HL-60 (cell line): ENCODE data around the gene INSRR.

Source experiments
- DNase-seq, 2 experiments: peaks; one replicate each; pipeline ENCODE4 v3.0.0-alpha.2; 2010 to 2020; ENCODE audit warnings: low read depth in 1 of 2, low spot score in 1 of 2
- H3K27ac ChIP-seq: fragments of 250-450 bp; sonication (Bioruptor Pico); replicated peaks from 2 replicates; pipeline ENCODE4 v1.5.1; 2020; ENCODE audit warnings: mild to moderate bottlenecking, moderate library complexity
- H3K27me3 ChIP-seq: fragments of 250-450 bp; sonication (Bioruptor Pico); 2 replicates; pipeline ENCODE4 v1.5.1; 2021; ENCODE audit warnings: mild to moderate bottlenecking, moderate library complexity; ENCODE audit not compliant: insufficient read depth, poor library complexity, severe bottlenecking
- H3K4me3 ChIP-seq: replicated peaks from 2 replicates; pipeline ENCODE4 v1.5.1; 2011; ENCODE audit warnings: mild to moderate bottlenecking, control low read depth, low read length; ENCODE audit not compliant: insufficient read depth
- GABPA ChIP-seq: IDR thresholded peaks from 2 replicates; pipeline ENCODE4 v1.6.1; 2012; ENCODE audit warnings: low read depth
- POLR2AphosphoS5 ChIP-seq: IDR thresholded peaks from 2 replicates; pipeline ENCODE4 v1.6.1; 2012; ENCODE audit warnings: low read depth
- SPI1 ChIP-seq: IDR thresholded peaks from 2 replicates; pipeline ENCODE4 v1.6.1; 2012; ENCODE audit warnings: low read depth, mild to moderate bottlenecking, borderline replicate concordance
- TF ChIP-seq, protein P1 (sequence below): IDR thresholded peaks from 2 replicates; pipeline ENCODE4 v1.6.1; 2012; ENCODE audit warnings: low read depth; ENCODE audit not compliant: insufficient replicate concordance
- TF ChIP-seq, protein P2 (sequence below): IDR thresholded peaks from one replicate; pipeline ENCODE4 v1.5.1; 2011; ENCODE audit warnings: low read length, control low read depth, inconsistent platforms; ENCODE audit not compliant: insufficient read depth

INSRR gene

DNA sequence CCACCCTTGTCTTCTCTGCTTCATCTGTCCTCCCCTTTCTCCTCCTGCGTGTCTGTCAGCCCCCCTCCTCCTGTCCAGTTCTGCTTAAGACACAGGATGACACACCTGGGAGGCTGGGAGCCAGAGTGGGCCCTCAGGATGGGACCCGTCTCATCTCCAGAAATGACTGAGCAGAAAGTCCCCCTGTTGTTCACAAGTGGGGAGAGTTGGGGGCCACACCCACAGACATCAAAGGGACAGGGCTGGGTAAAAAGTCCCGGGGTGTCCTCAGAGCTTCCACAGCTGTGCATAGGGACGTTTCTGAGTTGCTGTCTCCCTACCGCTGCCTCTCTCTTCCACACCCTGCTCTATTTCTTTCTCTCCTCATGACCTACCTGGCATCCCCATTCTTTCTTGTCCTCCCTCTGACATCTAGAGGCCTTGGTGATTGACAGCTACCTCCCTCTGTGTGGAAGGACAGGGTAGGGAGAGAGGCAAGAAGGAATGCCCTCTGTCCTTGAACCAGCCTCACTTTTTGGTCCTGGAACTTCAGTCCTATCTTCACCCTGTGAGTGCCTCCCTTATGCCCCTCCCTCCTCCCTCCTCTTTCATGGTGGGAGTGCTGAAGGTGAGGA lies 22.8 kb downstream of the INSRR start:
- no peak overlapping the region for H3K27ac ChIP-seq
- DNase-seq, result no peak
- TF ChIP-seq GABPA, result no peak
- no peak for TF ChIP-seq SPI1
- TF ChIP-seq, protein P1, sequence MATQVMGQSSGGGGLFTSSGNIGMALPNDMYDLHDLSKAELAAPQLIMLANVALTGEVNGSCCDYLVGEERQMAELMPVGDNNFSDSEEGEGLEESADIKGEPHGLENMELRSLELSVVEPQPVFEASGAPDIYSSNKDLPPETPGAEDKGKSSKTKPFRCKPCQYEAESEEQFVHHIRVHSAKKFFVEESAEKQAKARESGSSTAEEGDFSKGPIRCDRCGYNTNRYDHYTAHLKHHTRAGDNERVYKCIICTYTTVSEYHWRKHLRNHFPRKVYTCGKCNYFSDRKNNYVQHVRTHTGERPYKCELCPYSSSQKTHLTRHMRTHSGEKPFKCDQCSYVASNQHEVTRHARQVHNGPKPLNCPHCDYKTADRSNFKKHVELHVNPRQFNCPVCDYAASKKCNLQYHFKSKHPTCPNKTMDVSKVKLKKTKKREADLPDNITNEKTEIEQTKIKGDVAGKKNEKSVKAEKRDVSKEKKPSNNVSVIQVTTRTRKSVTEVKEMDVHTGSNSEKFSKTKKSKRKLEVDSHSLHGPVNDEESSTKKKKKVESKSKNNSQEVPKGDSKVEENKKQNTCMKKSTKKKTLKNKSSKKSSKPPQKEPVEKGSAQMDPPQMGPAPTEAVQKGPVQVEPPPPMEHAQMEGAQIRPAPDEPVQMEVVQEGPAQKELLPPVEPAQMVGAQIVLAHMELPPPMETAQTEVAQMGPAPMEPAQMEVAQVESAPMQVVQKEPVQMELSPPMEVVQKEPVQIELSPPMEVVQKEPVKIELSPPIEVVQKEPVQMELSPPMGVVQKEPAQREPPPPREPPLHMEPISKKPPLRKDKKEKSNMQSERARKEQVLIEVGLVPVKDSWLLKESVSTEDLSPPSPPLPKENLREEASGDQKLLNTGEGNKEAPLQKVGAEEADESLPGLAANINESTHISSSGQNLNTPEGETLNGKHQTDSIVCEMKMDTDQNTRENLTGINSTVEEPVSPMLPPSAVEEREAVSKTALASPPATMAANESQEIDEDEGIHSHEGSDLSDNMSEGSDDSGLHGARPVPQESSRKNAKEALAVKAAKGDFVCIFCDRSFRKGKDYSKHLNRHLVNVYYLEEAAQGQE, result no peak
- TF ChIP-seq, protein P2, sequence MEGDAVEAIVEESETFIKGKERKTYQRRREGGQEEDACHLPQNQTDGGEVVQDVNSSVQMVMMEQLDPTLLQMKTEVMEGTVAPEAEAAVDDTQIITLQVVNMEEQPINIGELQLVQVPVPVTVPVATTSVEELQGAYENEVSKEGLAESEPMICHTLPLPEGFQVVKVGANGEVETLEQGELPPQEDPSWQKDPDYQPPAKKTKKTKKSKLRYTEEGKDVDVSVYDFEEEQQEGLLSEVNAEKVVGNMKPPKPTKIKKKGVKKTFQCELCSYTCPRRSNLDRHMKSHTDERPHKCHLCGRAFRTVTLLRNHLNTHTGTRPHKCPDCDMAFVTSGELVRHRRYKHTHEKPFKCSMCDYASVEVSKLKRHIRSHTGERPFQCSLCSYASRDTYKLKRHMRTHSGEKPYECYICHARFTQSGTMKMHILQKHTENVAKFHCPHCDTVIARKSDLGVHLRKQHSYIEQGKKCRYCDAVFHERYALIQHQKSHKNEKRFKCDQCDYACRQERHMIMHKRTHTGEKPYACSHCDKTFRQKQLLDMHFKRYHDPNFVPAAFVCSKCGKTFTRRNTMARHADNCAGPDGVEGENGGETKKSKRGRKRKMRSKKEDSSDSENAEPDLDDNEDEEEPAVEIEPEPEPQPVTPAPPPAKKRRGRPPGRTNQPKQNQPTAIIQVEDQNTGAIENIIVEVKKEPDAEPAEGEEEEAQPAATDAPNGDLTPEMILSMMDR, result no peak
- TF ChIP-seq POLR2AphosphoS5, result no peak
- peaks cover 25% of the 10 kb centered on the region for H3K27me3 ChIP-seq
- H3K4me3 ChIP-seq, result no peak overlapping the region

DNA sequence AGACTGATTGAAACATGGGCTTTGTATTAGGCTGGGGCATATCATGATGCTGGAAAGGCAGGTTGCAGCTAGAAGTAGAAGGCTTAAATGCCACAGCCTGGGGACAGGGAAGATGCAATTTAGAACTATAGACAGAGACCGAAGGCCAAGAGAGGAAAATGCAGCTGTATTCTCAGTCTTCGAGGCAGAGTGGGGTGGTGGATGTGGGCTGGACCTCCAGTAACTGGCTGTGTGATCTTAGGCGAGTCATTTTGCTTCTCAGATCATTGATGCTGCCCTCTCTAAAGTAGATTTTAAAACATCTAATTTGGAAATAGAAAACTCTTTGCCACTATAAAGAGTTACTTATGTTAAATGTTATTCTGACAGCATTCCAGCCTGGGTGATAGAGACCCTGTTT lies 24.6 kb downstream of the INSRR start:
- Histone ChIP-seq H3K27me3 (peaks cover 23% of the 10 kb centered on the region), H3K27ac (no peak overlapping the region), H3K4me3 (no peak overlapping the region)
- TF ChIP-seq, protein P1, result no peak
- TF ChIP-seq SPI1 (no peak), GABPA (no peak), POLR2AphosphoS5 (no peak)
- TF ChIP-seq, protein P2, result no peak
- no peak for DNase-seq

DNA sequence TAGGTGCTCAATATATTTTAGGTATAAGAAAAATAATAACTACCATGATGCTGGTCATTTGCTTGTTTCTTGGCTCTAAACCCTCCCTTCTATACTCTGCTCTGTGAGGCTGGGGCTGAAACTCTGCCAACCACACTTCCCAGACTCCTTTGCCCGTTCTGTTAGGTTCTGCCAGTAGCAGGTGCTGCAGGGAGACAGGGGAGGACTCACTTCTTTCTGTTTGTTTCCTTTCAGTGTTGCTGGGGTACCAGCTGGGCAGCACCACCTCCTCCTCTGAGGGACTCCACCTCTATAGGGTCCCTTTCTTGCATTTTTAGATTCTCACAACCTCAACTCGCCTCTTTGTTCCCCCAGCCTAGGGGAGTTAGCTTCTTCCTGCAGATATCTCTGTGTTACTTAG lies 25.3 kb downstream of the INSRR start:
- Histone ChIP-seq H3K4me3 (no peak overlapping the region), H3K27ac (no peak overlapping the region), H3K27me3 (peaks cover 20% of the 10 kb centered on the region)
- DNase-seq, result no peak
- no peak for TF ChIP-seq SPI1
- no peak for TF ChIP-seq POLR2AphosphoS5
- no peak for TF ChIP-seq GABPA
- TF ChIP-seq, protein P1, result no peak
- TF ChIP-seq, protein P2, result no peak
